HG03175 (cell line): Measurements from ENCODE around the gene FGF1.

Experiments used
- ATAC-seq: cut with Tn5 transposase; IDR thresholded peaks from one replicate; pipeline ENCODE4 v1.9.1; 2021; ENCODE audit warnings: mild to moderate bottlenecking, moderate library complexity; ENCODE audit not compliant: unreplicated experiment

FGF1 gene

GRCh38 chr5:142617416-142618129, 68.3 kb downstream of the FGF1 start:
- peak; percentile 39 for ATAC-seq

- no peak for ATAC-seq
Measured at GRCh38 chr5:142615948-142616347, 69.9 kb downstream of the FGF1 start.

DNA sequence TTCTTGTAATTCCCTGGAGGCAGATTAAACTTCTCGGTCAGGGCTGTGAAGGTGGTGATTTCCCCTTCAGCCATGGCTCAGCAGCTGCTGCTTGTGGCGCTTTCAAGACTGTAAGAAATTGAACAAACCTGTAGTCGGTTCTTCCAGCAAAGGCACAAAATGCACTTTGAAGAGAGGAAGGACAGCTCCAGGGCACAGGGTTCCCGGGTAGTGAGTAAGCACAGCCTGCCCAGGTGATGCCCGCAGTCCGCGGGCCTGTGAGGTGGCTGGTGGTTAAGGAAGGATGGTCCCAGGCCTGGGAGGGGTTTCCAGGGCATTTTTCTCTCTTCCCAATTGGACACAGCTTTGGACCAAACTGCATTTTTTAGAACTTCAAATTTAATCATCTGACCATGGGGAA, 71.8 kb downstream of the FGF1 start:
- ATAC-seq, result no peak

DNA sequence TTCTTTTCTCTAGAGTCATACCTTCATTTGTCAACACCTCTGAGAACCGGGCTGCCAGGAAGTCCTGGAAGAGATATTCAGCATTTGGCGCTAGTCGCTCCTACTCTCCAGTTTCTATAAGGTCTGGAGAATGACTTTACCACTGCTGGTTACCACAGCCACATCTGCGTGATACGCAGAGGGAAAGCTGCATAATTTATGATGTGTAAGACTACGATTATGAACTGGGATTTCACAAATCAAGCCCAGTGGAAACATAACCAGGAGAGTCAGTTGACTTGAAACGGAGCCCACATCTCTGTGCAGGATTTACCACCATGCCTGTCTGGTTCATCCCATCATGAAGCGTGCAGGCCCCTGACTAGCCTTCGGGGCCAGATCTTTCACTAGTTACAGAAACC, 72.6 kb downstream of the FGF1 start:
- ATAC-seq, result no peak

- no peak for ATAC-seq
Measured at GRCh38 chr5:142612494-142613270, 73.2 kb downstream of the FGF1 start.

DNA sequence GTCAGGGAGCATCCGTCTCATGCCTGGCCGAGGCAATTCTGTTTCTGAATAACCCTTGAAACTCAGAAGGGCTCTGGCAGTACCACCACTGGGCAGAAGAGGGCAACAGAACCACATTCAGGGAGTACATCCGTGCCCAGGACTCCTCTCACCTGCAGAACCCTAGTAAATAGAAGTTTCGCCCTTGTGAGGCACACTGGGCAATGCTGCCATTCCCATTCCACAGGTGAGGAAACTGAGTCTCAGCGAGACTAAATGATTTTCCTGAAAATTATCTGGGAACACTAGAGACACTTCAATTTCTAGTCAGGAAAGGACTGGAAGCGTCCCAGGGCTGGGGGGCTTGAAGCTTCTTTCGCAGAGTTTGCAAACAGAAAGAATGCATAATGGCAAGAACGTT, 74.7 kb downstream of the FGF1 start:
- ATAC-seq, result peak; percentile 90

- ATAC-seq, result no peak
Measured at GRCh38 chr5:142610176-142611001, 75.5 kb downstream of the FGF1 start.

DNA sequence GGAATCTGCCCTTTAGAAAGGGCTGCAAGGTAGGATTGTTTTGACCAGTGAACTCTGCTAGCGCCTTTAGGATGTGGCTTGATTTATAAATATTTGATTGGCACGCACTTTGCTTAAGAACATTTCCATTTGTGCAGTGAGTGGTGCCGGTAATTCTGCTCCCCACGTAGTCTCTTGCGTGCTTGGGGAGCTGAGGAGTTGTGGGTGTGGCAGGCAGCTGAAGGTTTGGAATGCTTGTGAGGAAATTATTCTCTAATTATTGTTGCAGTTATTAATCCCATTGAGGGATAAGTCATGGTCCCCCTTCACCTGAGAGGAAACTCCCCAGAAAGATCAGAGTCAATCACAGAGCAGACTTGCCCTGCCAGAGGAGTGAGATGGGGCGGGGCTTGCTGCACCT, 76.7 kb downstream of the FGF1 start:
- no peak for ATAC-seq

- no peak for ATAC-seq
Measured at GRCh38 chr5:142608081-142608480, 77.8 kb downstream of the FGF1 start.

GRCh38 chr5:142605611-142606010, 80.3 kb downstream of the FGF1 start:
- no peak for ATAC-seq

DNA sequence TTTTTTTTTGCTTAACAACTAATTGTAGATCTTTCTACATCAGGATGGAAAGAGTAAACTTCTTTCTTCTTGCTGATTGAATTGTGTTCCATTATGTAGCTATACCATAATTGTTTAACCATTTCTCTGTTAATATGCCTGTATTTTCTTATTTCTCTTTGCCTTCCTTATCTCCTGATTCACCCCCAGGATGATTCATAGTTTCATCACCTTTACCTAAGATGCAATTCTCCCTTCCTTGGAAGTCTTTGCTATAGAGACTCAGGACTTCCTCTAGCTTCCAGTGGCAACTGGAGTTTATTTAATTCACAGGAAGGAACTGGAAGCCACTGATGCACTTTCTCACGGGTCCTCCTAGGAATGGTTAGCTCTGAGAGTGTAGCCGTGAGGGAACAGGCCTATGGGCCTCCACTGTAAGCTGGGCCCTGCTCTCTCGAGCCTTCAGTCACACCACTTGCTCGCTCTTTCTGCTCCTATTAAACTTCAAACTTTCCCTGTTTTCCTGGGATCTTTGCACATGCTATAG, 83.1 kb downstream of the FGF1 start:
- ATAC-seq, result no peak

- no peak for ATAC-seq
Measured at GRCh38 chr5:142601432-142601831, 84.5 kb downstream of the FGF1 start.

DNA sequence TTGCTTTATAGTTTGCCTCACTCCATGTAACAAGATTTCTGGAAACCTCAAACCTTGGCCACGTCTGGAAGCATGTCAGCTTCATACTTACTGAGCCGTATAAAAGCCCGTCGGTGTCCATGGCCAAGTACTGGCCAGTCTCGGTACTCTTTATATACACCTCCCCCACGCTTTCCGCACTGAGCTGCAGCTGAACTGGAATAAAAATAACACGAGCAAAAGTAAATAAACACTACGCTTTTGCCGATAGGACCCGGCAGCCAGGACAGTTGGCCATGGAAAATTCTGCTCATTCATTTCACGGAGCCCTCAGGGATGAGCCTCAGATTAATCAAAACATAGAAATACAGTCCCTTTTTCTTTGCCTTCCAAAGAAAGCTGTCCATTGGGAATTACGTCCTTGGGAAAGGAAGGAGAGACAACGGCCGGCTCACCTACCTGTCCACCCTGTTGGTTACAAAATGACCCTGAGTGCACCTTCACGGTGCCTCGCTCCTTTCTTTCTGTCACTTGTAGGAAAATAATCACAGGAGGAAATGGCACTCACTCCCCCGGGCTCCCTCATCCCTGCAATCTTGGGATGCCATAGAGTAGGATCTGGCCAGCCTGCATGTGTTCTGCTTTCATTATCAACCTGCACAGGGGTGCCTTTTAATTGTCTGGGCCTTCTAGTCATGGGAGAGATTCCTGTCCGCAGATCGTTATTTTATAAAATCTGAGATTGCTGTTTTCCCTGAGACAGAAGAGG, 85.1 kb downstream of the FGF1 start:
- ATAC-seq, result no peak

DNA sequence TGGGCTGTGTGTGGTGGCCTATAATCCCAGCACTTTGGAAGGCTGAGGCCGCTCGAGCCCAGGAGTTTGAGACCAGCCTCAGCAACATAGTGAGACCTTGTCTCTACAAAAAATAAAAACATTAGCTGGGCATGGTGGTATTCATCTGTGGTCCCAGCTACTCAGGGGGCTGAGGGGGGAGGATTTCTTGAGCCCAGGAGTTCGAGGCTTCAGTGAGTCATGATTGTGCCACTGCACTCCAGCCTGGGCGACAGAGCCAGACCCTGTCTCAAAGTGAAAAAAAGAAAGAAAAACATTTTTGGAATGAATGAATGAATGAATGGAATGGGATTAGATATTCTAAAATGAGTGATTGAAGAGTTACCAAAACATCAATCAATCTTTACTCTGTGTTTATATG, 85.8 kb downstream of the FGF1 start:
- no peak for ATAC-seq

GRCh38 chr5:142598338-142598700, 87.6 kb downstream of the FGF1 start:
- ATAC-seq, result no peak

GRCh38 chr5:142597546-142598337, 88.1 kb downstream of the FGF1 start:
- ATAC-seq, result no peak

DNA sequence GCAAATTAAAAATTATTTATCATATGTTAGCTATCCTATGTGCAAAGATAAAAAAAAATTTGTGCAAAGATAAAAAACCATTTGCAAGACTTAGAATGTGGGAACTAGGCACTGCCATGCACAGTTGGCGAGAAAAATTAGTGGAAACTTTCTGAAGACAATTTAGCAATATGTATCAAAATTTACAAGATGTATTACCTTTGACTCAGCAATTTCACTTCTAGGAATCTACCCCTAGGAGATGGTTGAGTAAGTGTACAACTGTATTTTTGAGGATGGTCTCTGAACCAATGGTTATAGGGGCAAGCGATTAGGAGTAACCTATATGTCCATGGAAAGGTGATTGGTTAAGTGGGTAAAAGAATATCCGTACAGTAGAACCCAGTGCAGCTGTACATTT, 88.9 kb downstream of the FGF1 start:
- no peak for ATAC-seq

DNA sequence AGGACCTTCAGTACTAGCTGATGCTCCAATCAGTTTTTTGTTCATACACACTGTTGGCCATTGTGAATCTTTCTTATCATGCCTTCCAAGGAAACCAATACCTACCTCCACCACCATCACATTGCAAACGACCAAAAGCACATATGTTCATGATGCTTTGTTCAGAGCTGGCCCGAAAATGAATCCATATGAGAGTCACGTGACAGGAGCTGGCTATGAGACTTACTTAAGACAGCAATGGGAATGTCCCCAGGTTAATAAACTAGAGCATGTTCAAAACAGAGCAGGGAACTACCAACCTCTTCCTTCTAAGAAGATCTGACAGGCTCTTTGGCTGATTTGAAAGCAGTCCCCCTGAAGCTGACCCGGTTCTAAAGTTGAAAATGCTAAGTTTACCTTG, 93.5 kb downstream of the FGF1 start:
- ATAC-seq, result no peak

DNA sequence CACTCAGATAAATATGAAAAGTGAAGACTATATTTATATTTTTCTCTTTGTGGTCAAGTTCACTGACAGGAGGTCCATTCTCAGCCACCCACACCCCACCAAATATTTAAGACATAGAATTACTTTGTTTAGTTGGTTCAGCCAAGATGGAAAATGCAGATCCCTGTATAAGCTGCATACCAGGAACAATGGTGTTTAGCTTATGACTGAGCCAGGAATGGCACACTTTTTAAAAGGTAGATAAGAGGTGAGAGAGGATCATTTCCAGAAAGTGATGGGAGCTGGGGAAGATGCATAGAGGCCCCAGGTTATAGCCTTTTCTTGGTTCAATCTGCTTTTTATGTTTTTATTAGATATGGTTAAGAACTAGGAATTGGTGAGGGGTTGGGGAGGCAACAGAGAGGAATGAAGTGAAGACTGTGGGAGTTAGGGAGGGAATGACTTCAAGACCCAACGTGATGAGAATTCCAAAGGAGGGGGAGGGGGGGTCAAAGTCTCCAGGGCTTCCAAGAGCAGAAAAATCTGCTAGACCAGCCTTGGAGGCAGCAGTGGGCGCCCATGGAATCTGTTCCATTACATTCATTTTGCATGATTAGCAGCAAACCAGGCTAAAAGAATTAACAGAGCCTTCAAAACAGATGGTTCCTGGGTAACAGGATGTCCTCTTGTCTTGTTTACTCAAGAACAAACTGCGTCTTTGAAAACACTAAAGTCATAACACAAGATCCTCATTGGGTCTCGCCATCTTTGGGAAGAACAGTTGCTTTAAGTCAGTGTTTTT, 95.2 kb downstream of the FGF1 start:
- no peak for ATAC-seq
